OCI-LY1 (cell line): ENCODE data around the gene BCL11A.

ENCODE experiments used
- H2AFZ ChIP-seq: fragments of 200-600 bp; sonication (generic), shearing (Covaris generic); 2 replicates; pipeline ENCODE4 v1.6.0; 2014; ENCODE audit warnings: antibody characterized with exemption, mild to moderate bottlenecking, low read length
- H3F3A ChIP-seq: fragments of 200-600 bp; sonication (generic), shearing (Covaris generic); 2 replicates; pipeline ENCODE4 v1.6.0; 2014; ENCODE audit warnings: mild to moderate bottlenecking, antibody characterized with exemption, low read length, moderate library complexity; ENCODE audit not compliant: insufficient read depth
- H3K27ac ChIP-seq: fragments of 200-600 bp; sonication (generic); 2 replicates; pipeline ENCODE4 v1.5.1; 2014; ENCODE audit warnings: low read length, mixed run types, mild to moderate bottlenecking, low read depth; ENCODE audit not compliant: poor library complexity, severe bottlenecking
- H3K27me3 ChIP-seq: fragments of 200-600 bp; sonication (generic); 2 replicates; pipeline ENCODE4 v1.6.0; 2014; ENCODE audit warnings: antibody characterized with exemption, mild to moderate bottlenecking, low read length, moderate library complexity; ENCODE audit not compliant: insufficient read depth
- H3K36me3 ChIP-seq: fragments of 200-600 bp; sonication (generic); 2 replicates; pipeline ENCODE4 v1.6.1; 2014; ENCODE audit warnings: mild to moderate bottlenecking, antibody characterized with exemption, low read length, moderate library complexity, mixed read lengths; ENCODE audit not compliant: insufficient read depth
- H3K4me1 ChIP-seq: fragments of 200-600 bp; sonication (generic); 2 replicates; pipeline ENCODE4 v1.5.1; 2014; ENCODE audit warnings: mild to moderate bottlenecking, low read length, moderate library complexity; ENCODE audit not compliant: insufficient read depth, severe bottlenecking
- H3K4me2 ChIP-seq: fragments of 200-600 bp; sonication (generic), shearing (Covaris generic); 2 replicates; pipeline ENCODE4 v1.6.1; 2014; ENCODE audit warnings: low read length
- H3K4me3 ChIP-seq: fragments of 200-600 bp; sonication (generic); 2 replicates; pipeline ENCODE4 v1.5.1; 2014; ENCODE audit warnings: low read length, low read depth, mild to moderate bottlenecking, mixed read lengths; ENCODE audit not compliant: poor library complexity, severe bottlenecking
- H3K79me2 ChIP-seq: fragments of 200-600 bp; shearing (Covaris generic); 2 replicates; pipeline ENCODE4 v1.6.1; 2016; ENCODE audit warnings: mixed run types, low read length, mixed read lengths; ENCODE audit not compliant: insufficient read depth
- H3K9ac ChIP-seq: fragments of 200-600 bp; sonication (generic), shearing (Covaris generic); 2 replicates; pipeline ENCODE4 v1.6.1; 2014; ENCODE audit warnings: mild to moderate bottlenecking, low read length, mixed read lengths
- H3K9me2 ChIP-seq: fragments of 200-600 bp; sonication (generic), shearing (Covaris generic); 2 replicates; pipeline ENCODE4 v1.6.1; 2014; ENCODE audit warnings: low read depth, mild to moderate bottlenecking, low read length, mixed read lengths
- H3K9me3 ChIP-seq: fragments of 200-600 bp; shearing (Covaris generic); 2 replicates; pipeline ENCODE4 v1.6.1; 2014; ENCODE audit warnings: low read length, mixed read lengths
- H4K20me1 ChIP-seq: fragments of 200-600 bp; sonication (generic), shearing (Covaris generic); 2 replicates; pipeline ENCODE4 v1.6.0; 2016; ENCODE audit warnings: mild to moderate bottlenecking, low read length; ENCODE audit not compliant: insufficient read depth
- CTCF ChIP-seq: fragments of 200-600 bp; sonication (generic), shearing (Covaris generic); IDR thresholded peaks from 2 replicates; pipeline ENCODE4 v1.5.1; 2017; ENCODE audit warnings: mild to moderate bottlenecking, antibody characterized with exemption, low read length, moderate library complexity, mixed read lengths
- EZH2 ChIP-seq: fragments of 200-600 bp; sonication (generic), shearing (Covaris generic); IDR thresholded peaks from 2 replicates; pipeline ENCODE4 v1.8.0; 2017; ENCODE audit warnings: borderline replicate concordance, mixed run types, mild to moderate bottlenecking, antibody characterized with exemption, low read length, moderate library complexity, mixed read lengths

Gene BCL11A

DNA sequence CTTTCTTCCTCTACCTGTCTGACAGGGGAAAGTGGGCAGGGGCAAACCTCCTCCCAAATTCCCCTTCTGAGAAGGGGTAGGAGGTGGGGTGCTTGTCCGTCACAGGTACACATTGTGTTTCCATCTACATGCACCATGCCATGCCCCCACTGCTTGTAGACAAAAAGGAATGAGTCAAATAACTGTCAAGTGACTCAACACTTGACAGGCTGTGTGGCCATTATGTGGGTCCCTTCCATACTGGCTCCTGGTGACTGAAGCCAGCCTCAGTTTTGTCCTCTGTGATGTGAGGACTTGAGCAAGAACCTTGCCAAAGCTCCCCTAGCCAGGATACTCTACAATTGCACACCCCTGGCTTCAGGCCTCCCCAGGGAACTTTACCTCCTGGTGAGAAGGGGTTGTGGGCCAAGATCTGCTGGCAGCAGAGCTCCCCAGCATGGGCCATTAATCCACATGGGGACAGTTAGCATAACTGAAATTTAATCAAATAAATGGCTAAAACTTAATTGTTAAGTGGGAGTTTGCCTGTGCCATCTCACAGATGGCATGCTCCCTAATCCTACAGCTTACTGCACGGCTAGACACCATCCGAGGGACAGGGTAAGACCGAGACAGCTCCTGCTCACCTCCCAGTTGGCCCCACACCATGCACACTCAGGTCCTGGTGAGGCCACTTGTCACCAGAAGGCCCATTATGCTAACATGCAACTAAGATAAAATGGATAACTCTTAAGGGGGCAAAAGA, 140.2 kb downstream of the BCL11A start:
- Histone ChIP-seq H3K36me3 (no peaks in the 10 kb centered on the region), H2AFZ (no peak overlapping the region), H3K27me3 (no peaks in the 10 kb centered on the region), H3K4me3 (no peak overlapping the region), H3K9me2 (no peaks in the 10 kb centered on the region), H3K4me1 (no peaks in the 10 kb centered on the region), H4K20me1 (no peaks in the 10 kb centered on the region), H3K4me2 (no peak overlapping the region), H3K79me2 (no peaks in the 10 kb centered on the region), H3F3A (no peaks in the 10 kb centered on the region), H3K27ac (no peak overlapping the region), H3K9ac (no peak overlapping the region), H3K9me3 (no peaks in the 10 kb centered on the region)
- TF ChIP-seq CTCF, result no peak
- no peak for TF ChIP-seq EZH2

GRCh38 chr2:60412620-60413019, 140.8 kb downstream of the BCL11A start:
- Histone ChIP-seq H3K27me3 (no peaks in the 10 kb centered on the region), H3K9me2 (no peaks in the 10 kb centered on the region), H3K9ac (no peak overlapping the region), H4K20me1 (no peaks in the 10 kb centered on the region), H2AFZ (no peak overlapping the region), H3K4me3 (no peak overlapping the region), H3K4me2 (no peak overlapping the region), H3K36me3 (no peaks in the 10 kb centered on the region), H3F3A (no peaks in the 10 kb centered on the region), H3K4me1 (no peaks in the 10 kb centered on the region), H3K9me3 (no peaks in the 10 kb centered on the region), H3K79me2 (no peaks in the 10 kb centered on the region), H3K27ac (no peak overlapping the region)
- TF ChIP-seq CTCF, result no peak
- TF ChIP-seq EZH2, result no peak

- TF ChIP-seq EZH2 (no peak), CTCF (no peak)
- no peak overlapping the region for H2AFZ ChIP-seq
- no peaks in the 10 kb centered on the region for H4K20me1 ChIP-seq
- H3K9ac ChIP-seq, result no peak overlapping the region
- H3F3A ChIP-seq, result no peaks in the 10 kb centered on the region
- no peak overlapping the region for H3K4me3 ChIP-seq
- no peaks in the 10 kb centered on the region for H3K27me3 ChIP-seq
- H3K4me2 ChIP-seq, result no peak overlapping the region
- H3K9me3 ChIP-seq, result no peaks in the 10 kb centered on the region
- H3K79me2 ChIP-seq, result no peaks in the 10 kb centered on the region
- H3K27ac ChIP-seq, result no peak overlapping the region
- H3K9me2 ChIP-seq, result no peaks in the 10 kb centered on the region
- no peaks in the 10 kb centered on the region for H3K36me3 ChIP-seq
- H3K4me1 ChIP-seq, result no peaks in the 10 kb centered on the region
Measured at GRCh38 chr2:60412027-60412426, 141.4 kb downstream of the BCL11A start.
